Astrocyte (in vitro differentiated cells and primary cell): ENCODE data around the gene EFCAB9. TPM values are rescaled to one million over a fixed set of nuclear protein-coding genes. Genes with fewer than 3 reads are reported as not detected.

ENCODE experiments used
- DNase-seq: peaks from one replicate; pipeline ENCODE4 v3.0.0-alpha.2; 2010; ENCODE audit warnings: low read depth
- FAIRE-seq: peaks from 2 replicates; lab custom pipeline; 2011; peaks lifted over from hg19 to GRCh38; lab: Jason Lieb, UNC
- H2AFZ ChIP-seq: 2 replicates; pipeline ENCODE4 v1.6.0; 2012; ENCODE audit warnings: low read depth, low read length, inconsistent platforms
- H3K27ac ChIP-seq: 2 replicates; pipeline ENCODE4 v1.5.1; 2011; ENCODE audit warnings: low read depth, low read length, inconsistent platforms
- H3K27me3 ChIP-seq: 2 replicates; pipeline ENCODE4 v1.6.0; 2011; ENCODE audit warnings: low read length, inconsistent platforms; ENCODE audit not compliant: insufficient read depth
- H3K36me3 ChIP-seq: 2 replicates; pipeline ENCODE4 v1.5.1; 2011; ENCODE audit warnings: low read length, inconsistent platforms; ENCODE audit not compliant: insufficient read depth
- H3K4me1 ChIP-seq: 2 replicates; pipeline ENCODE4 v1.5.1; 2011; ENCODE audit warnings: low read length, inconsistent platforms; ENCODE audit not compliant: insufficient read depth
- H3K4me2 ChIP-seq: 2 replicates; pipeline ENCODE4 v1.6.0; 2012; ENCODE audit warnings: low read length, inconsistent platforms
- H3K4me3 ChIP-seq: 2 replicates; pipeline ENCODE4 v1.5.1; 2011; ENCODE audit warnings: low read depth, mild to moderate bottlenecking, low read length, inconsistent platforms; ENCODE audit not compliant: insufficient read depth
- H3K79me2 ChIP-seq: 2 replicates; pipeline ENCODE4 v1.6.0; 2012; ENCODE audit warnings: mild to moderate bottlenecking, low read length, inconsistent platforms; ENCODE audit not compliant: insufficient read depth
- H3K9ac ChIP-seq: 2 replicates; pipeline ENCODE4 v1.6.0; 2012; ENCODE audit warnings: mild to moderate bottlenecking, low read length, inconsistent platforms
- H3K9me3 ChIP-seq: 2 replicates; pipeline ENCODE4 v1.5.1; 2012; ENCODE audit warnings: low read depth, mild to moderate bottlenecking, low read length, inconsistent platforms; ENCODE audit not compliant: insufficient read depth
- H4K20me1 ChIP-seq: 2 replicates; pipeline ENCODE4 v1.6.0; 2012; ENCODE audit warnings: low read length, inconsistent platforms; ENCODE audit not compliant: insufficient read depth
- H3K27ac Mint-ChIP-seq: one replicate; pipeline ENCODE4 v1.8.0; 2021; ENCODE audit warnings: mild to moderate bottlenecking, mixed read lengths; ENCODE audit not compliant: unreplicated experiment
- H3K27me3 Mint-ChIP-seq: one replicate; pipeline ENCODE4 v1.8.0; 2021; ENCODE audit warnings: low read depth, mixed read lengths; ENCODE audit not compliant: unreplicated experiment
- H3K36me3 Mint-ChIP-seq: one replicate; pipeline ENCODE4 v1.8.0; 2021; ENCODE audit warnings: low read depth, mixed read lengths; ENCODE audit not compliant: unreplicated experiment
- H3K4me1 Mint-ChIP-seq: one replicate; pipeline ENCODE4 v1.8.0; 2021; ENCODE audit warnings: low read depth, mixed read lengths; ENCODE audit not compliant: unreplicated experiment
- H3K4me3 Mint-ChIP-seq: one replicate; pipeline ENCODE4 v1.8.0; 2021; ENCODE audit warnings: mild to moderate bottlenecking, moderate library complexity, mixed read lengths; ENCODE audit not compliant: unreplicated experiment
- H3K9me3 Mint-ChIP-seq: one replicate; pipeline ENCODE4 v1.8.0; 2021; ENCODE audit warnings: mild to moderate bottlenecking, mixed read lengths; ENCODE audit not compliant: unreplicated experiment
- CTCF ChIP-seq: IDR thresholded peaks from 2 replicates; pipeline ENCODE4 v1.5.1; 2011; ENCODE audit warnings: low read depth, mild to moderate bottlenecking, inconsistent platforms, low read length, moderate library complexity; ENCODE audit not compliant: insufficient read depth
- EZH2 ChIP-seq: IDR thresholded peaks from 2 replicates; pipeline ENCODE4 v1.6.1; 2012; ENCODE audit warnings: mild to moderate bottlenecking, low read length, inconsistent platforms; ENCODE audit not compliant: insufficient read depth
- total RNA-seq: library from RNA; stranded (reverse); gene quantifications from 2 replicates; pipeline ENCODE4 v1.2.1, GENCODE V29; 2021

Gene EFCAB9
- total RNA-seq, 1 donor from 2014 or later, result not detected

GRCh38 chr5:172144931-172145869 lies 48.8 kb upstream of the EFCAB9 start:
- FAIRE-seq, result no peak
- no peak overlapping the region for H2AFZ ChIP-seq

GRCh38 chr5:172145870-172146747 lies 47.9 kb upstream of the EFCAB9 start:
- Histone ChIP-seq H3K36me3 (peaks cover 2% of the 10 kb centered on the region), H3K27me3 (no peaks in the 10 kb centered on the region), H3K4me2 (no peak overlapping the region), H2AFZ (no peak overlapping the region), H3K9ac (no peak overlapping the region), H3K4me3 (no peak overlapping the region), H3K27ac (no peak overlapping the region), H3K79me2 (peaks cover 66% of the 10 kb centered on the region), H3K9me3 (no peaks in the 10 kb centered on the region), H3K4me1 (peaks cover 24% of the 10 kb centered on the region), H4K20me1 (peaks cover 88% of the 10 kb centered on the region)
- peak overlapping the region; percentile 83 for H3K27ac Mint-ChIP-seq
- H3K4me3 Mint-ChIP-seq, result peak overlapping the region; percentile 21
- H3K36me3 Mint-ChIP-seq, result peaks cover 28% of the 10 kb centered on the region
- no peak for TF ChIP-seq CTCF
- no peak for TF ChIP-seq EZH2
- DNase-seq (no peak), FAIRE-seq (no peak)
- H3K9me3 Mint-ChIP-seq, result no peaks in the 10 kb centered on the region
- H3K27me3 Mint-ChIP-seq, result no peaks in the 10 kb centered on the region
- H3K4me1 Mint-ChIP-seq, result peaks cover 47% of the 10 kb centered on the region

More at GRCh38 chr5:172144931-172145869, 48.8 kb upstream of the EFCAB9 start:
- peaks cover 71% of the 10 kb centered on the region for H3K79me2 ChIP-seq
- peaks cover 21% of the 10 kb centered on the region for H3K36me3 Mint-ChIP-seq
- no peaks in the 10 kb centered on the region for H3K27me3 Mint-ChIP-seq
- H3K4me3 ChIP-seq, result no peak overlapping the region
- peaks cover 2% of the 10 kb centered on the region for H3K36me3 ChIP-seq
- peak overlapping the region; percentile 5 for H3K27ac Mint-ChIP-seq
- peaks cover 50% of the 10 kb centered on the region for H3K4me1 Mint-ChIP-seq
- no peaks in the 10 kb centered on the region for H3K27me3 ChIP-seq
- H3K27ac ChIP-seq, result no peak overlapping the region
- H3K9me3 ChIP-seq, result no peaks in the 10 kb centered on the region
- DNase-seq, result no peak
- no peak for TF ChIP-seq CTCF
- no peak for TF ChIP-seq EZH2
- H3K9me3 Mint-ChIP-seq, result no peaks in the 10 kb centered on the region
- no peak overlapping the region for H3K4me3 Mint-ChIP-seq
- H3K4me1 ChIP-seq, result peaks cover 24% of the 10 kb centered on the region
- H3K9ac ChIP-seq, result no peak overlapping the region
- peaks cover 86% of the 10 kb centered on the region for H4K20me1 ChIP-seq
- no peak overlapping the region for H3K4me2 ChIP-seq
